ENCODE results near the gene C1GALT1. TPM values are rescaled to one million over a fixed set of nuclear protein-coding genes. Genes with fewer than 3 reads are reported as not detected.
A peak's percentile ranks its signal among the peaks of the same experiment; 100 is the strongest.
"Not testable (repeated sequence)": the region's sequence is repeated elsewhere in the genome, so short reads cannot be mapped to it uniquely, and the experiment has no call there.

Gene C1GALT1
- total and polyA plus RNA-seq, 7 experiments from 2014 or later = 47.9 to 60.1 (median 54.5) TPM

DNA sequence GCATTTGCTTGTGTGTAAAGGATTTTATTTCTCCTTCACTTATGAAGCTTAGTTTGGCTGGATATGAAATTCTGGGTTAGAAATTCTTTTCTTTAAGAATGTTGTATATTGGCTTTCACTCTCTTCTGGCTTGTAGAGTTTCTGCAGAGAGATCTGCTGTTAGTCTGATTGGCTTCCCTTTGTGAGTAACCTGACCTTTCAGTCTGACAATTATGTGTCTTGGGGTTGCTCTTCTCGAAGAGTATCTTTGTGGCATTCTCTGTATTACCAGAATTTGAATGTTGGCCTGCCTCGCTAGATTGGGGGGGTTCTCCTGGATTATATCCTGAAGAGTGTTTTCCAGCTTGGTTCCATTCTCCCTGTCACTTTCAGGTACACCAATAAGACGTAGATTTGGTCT, 17.9 kb downstream of the C1GALT1 start:
- H3K4me3 ChIP-seq (ENCODE audit: low read length); H3K36me3 ChIP-seq (ENCODE audit: control insufficient read depth in 2 of 3, insufficient read depth in 3 of 3, low read length in 3 of 3); H3K27ac ChIP-seq (ENCODE audit: low read depth, low read length); H3K27me3 ChIP-seq (ENCODE audit: control insufficient read depth in 2 of 2, insufficient read depth in 2 of 2, low read length in 2 of 2); H3K9me3 ChIP-seq (ENCODE audit: control insufficient read depth in 2 of 3, low read length in 3 of 3); ATAC-seq; DNase-seq; H3K27me3 Mint-ChIP-seq: not testable (repeated sequence)
- H3K4me3 Mint-ChIP-seq = peak overlapping the region in 8 of 10 donors; percentile 13 to 77 (median 34)
- H3K27ac Mint-ChIP-seq = peak overlapping the region in 8 of 9 donors; percentile 15 to 93 (median 84)
- CTCF ChIA-PET = interaction anchor here (0.6 kb wide), 1 partner anchor 21 kb away, joined by 3 read pairs; no protein-coding TSS in a partner anchor
- H3K4me1 Mint-ChIP-seq = peaks cover 63 to 97% (median 84%) of the 10 kb centered on the region in 7 donors
- intact Hi-C loops (cut with micrococcal nuclease) = loop anchor here (2.0 to 5.0 kb wide), 2 partner anchors 17 to 57 kb away; partner anchors contain the start of gene C1GALT1 (in 1 of the 2)
- POLR2A ChIA-PET = interaction anchor here (0.7 kb wide), 1 partner anchor 19 kb away, joined by 4 read pairs; no protein-coding TSS in a partner anchor
- peaks cover 4 to 47% (median 12%) of the 10 kb centered on the region in 5 donors for H3K36me3 Mint-ChIP-seq
- peaks cover 0 to 22% (median 12%) of the 10 kb centered on the region in 11 donors for H3K9me3 Mint-ChIP-seq
- peaks cover 34 to 36% of the 10 kb centered on the region in 2 donors for H3K4me1 ChIP-seq (ENCODE audit: control insufficient read depth in 2 of 2, insufficient read depth in 2 of 2, low read length in 2 of 2)

- no peaks in the 10 kb centered on the region for H3K36me3 ChIP-seq (ENCODE audit: control insufficient read depth in 2 of 3, insufficient read depth in 3 of 3, low read length in 3 of 3)
- POLR2A ChIA-PET = interaction anchor here (0.6 to 1.4 kb wide), 6 partner anchors 18 to 45 kb away, joined by 3 to 4 read pairs (median 3); partner anchors contain the start of gene C1GALT1
- DNase-seq = peak; percentile 16 to 63 (median 54)
- H3K27ac ChIP-seq (ENCODE audit: low read depth, low read length) = peak overlapping the region; percentile 38
- intact Hi-C loops (cut with micrococcal nuclease) = loop anchor here (1.0 to 5.0 kb wide), 5 partner anchors 13 to 98 kb away; partner anchors contain the start of gene C1GALT1 (in 1 of the 2)
- H3K4me1 ChIP-seq (ENCODE audit: control insufficient read depth in 2 of 2, insufficient read depth in 2 of 2, low read length in 2 of 2) = peaks cover 30 to 31% of the 10 kb centered on the region in 2 donors
- peak; percentile 91 for ATAC-seq
- H3K27me3 ChIP-seq (ENCODE audit: control insufficient read depth in 2 of 2, insufficient read depth in 2 of 2, low read length in 2 of 2) = no peaks in the 10 kb centered on the region
- Mint-ChIP-seq H3K9me3 (peaks cover under 1 to 23% (median 13%) of the 10 kb centered on the region in 11 donors), H3K36me3 (peaks cover 4 to 40% (median 14%) of the 10 kb centered on the region in 5 donors), H3K27me3 (no peaks in the 10 kb centered on the region), H3K4me3 (peak overlapping the region; percentile 56 to 85 (median 78)), H3K27ac (peak overlapping the region; percentile 5 to 90 (median 86)), H3K4me1 (peaks cover 60 to 94% (median 84%) of the 10 kb centered on the region in 7 donors)
- H3K9me3 ChIP-seq (ENCODE audit: control insufficient read depth in 2 of 3, low read length in 3 of 3) = no peaks in the 10 kb centered on the region
- CTCF ChIA-PET = interaction anchor here (0.8 to 0.9 kb wide), 2 partner anchors 20 to 32 kb away, joined by 3 read pairs; no protein-coding TSS in a partner anchor
- H3K4me3 ChIP-seq (ENCODE audit: low read length) = peak overlapping the region; percentile 21
These were observed 19.4 kb downstream of the C1GALT1 start for GRCh38 chr7:7201578-7202374.

- no peaks in the 10 kb centered on the region for H3K27me3 ChIP-seq (ENCODE audit: control insufficient read depth in 2 of 2, insufficient read depth in 2 of 2, low read length in 2 of 2)
- ATAC-seq (no peak), DNase-seq (no peak)
- H3K4me1 Mint-ChIP-seq = peaks cover 66 to 94% (median 89%) of the 10 kb centered on the region in 7 donors
- peak overlapping the region; percentile 38 for H3K27ac ChIP-seq (ENCODE audit: low read depth, low read length)
- no peaks in the 10 kb centered on the region for H3K27me3 Mint-ChIP-seq
- peak overlapping the region; percentile 5 to 90 (median 86) for H3K27ac Mint-ChIP-seq
- intact Hi-C loops (cut with micrococcal nuclease) = loop anchor here (2.0 to 5.0 kb wide), 2 partner anchors 16 to 55 kb away; no protein-coding TSS in a partner anchor
- no peak overlapping the region for H3K4me3 ChIP-seq (ENCODE audit: low read length)
- peaks cover 1 to 28% (median 14%) of the 10 kb centered on the region in 11 donors for H3K9me3 Mint-ChIP-seq
- H3K9me3 ChIP-seq (ENCODE audit: control insufficient read depth in 2 of 3, low read length in 3 of 3) = no peaks in the 10 kb centered on the region
- POLR2A ChIA-PET = interaction anchor here (1.2 to 1.4 kb wide), 2 partner anchors 20 to 45 kb away, joined by 3 to 4 read pairs; partner anchors contain the start of gene C1GALT1
- H3K4me1 ChIP-seq (ENCODE audit: control insufficient read depth in 2 of 2, insufficient read depth in 2 of 2, low read length in 2 of 2) = peaks cover 30 to 31% of the 10 kb centered on the region in 2 donors
- no peaks in the 10 kb centered on the region for H3K36me3 ChIP-seq (ENCODE audit: control insufficient read depth in 2 of 3, insufficient read depth in 3 of 3, low read length in 3 of 3)
- peaks cover 4 to 40% (median 20%) of the 10 kb centered on the region in 5 donors for H3K36me3 Mint-ChIP-seq
- CTCF ChIA-PET = interaction anchor here (0.9 kb wide), 1 partner anchor 21 kb away, joined by 3 read pairs; no protein-coding TSS in a partner anchor
- H3K4me3 Mint-ChIP-seq = peak overlapping the region; percentile 56 to 85 (median 78)
These were observed 20.0 kb downstream of the C1GALT1 start for GRCh38 chr7:7202375-7202720.

DNA sequence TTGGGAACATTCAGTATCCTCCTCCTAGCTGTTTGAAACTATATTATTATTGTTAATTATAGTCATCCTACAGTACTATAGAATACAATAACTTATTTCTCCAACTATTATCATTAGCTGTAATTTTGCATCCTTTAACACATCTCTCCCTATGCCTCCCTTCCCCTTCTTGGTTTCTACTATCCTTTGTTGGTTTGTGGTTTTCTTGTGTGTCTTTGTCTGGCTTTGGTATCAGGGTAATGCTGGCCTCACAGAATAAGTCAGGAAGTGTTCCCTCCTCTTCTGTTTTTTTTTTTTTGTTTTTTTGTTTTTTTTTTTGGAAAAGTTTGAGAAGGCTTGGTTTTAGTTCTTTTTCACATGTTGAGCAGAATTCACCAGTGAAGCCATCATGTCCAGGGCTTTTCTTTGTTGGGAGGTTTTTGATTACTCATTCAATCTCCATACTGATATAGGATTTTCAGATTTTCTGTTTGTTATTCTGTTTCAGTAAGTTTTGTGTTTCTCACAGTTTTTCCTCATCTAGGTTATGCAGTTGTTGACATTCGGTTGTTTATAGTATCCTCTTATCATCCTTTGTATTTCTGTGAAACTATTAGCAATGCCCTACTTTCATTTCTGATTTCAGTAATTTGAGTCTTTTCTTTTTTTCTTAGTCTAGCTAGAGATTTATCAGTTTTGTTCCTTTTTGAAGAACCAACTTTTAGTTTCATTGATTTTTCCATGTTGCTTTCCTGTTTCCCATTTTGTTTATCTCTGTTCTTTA, 21.6 kb downstream of the C1GALT1 start:
- H3K4me3 Mint-ChIP-seq = peak overlapping the region; percentile 17 to 66 (median 58)
- CTCF ChIA-PET = interaction anchor here (1.1 kb wide), 1 partner anchor 20 kb away, joined by 3 read pairs; no protein-coding TSS in a partner anchor
- peaks cover 63 to 93% (median 84%) of the 10 kb centered on the region in 7 donors for H3K4me1 Mint-ChIP-seq
- peak; percentile 46 for ATAC-seq
- intact Hi-C loops (cut with micrococcal nuclease) = loop anchor here (1.0 to 5.0 kb wide), 3 partner anchors 15 to 53 kb away; no protein-coding TSS in a partner anchor
- H3K36me3 ChIP-seq (ENCODE audit: control insufficient read depth in 2 of 3, insufficient read depth in 3 of 3, low read length in 3 of 3) = no peaks in the 10 kb centered on the region
- no peaks in the 10 kb centered on the region for H3K9me3 ChIP-seq (ENCODE audit: control insufficient read depth in 2 of 3, low read length in 3 of 3)
- H3K27ac ChIP-seq (ENCODE audit: low read depth, low read length) = no peak overlapping the region
- POLR2A ChIA-PET = interaction anchor here (0.6 to 1.1 kb wide), 3 partner anchors 20 to 933 kb away, joined by 3 read pairs; partner anchors contain the start of gene RPA3
- H3K27me3 Mint-ChIP-seq = no peaks in the 10 kb centered on the region
- no peaks in the 10 kb centered on the region for H3K27me3 ChIP-seq (ENCODE audit: control insufficient read depth in 2 of 2, insufficient read depth in 2 of 2, low read length in 2 of 2)
- no peak for DNase-seq
- H3K9me3 Mint-ChIP-seq = peaks cover 1 to 25% (median 10%) of the 10 kb centered on the region in 11 donors
- H3K36me3 Mint-ChIP-seq = peaks cover 4 to 32% (median 17%) of the 10 kb centered on the region in 5 donors
- H3K4me3 ChIP-seq (ENCODE audit: low read length) = no peak overlapping the region
- peak overlapping the region in 3 of 9 donors; percentile 3 to 84 (median 80) for H3K27ac Mint-ChIP-seq
- H3K4me1 ChIP-seq (ENCODE audit: control insufficient read depth in 2 of 2, insufficient read depth in 2 of 2, low read length in 2 of 2) = peaks cover 30 to 31% of the 10 kb centered on the region in 2 donors

DNA sequence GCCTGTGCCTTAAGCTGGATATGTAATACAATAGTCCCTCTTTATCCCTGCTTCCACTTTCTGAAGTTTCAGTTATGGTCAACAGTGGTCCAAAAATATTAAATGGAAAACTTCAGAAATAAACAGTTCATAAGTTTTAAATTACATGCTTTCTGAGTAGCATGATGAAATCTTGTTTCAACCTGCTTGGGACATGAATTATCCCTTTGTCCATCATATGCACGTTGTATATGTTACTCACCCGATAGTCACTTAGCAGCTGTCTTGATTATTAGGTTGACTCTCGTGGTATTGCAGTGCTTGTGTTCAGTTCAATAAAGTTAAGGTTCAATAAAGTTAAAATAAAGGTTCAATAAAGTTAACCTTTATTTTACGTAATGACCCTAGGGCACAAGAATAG, 25.5 kb downstream of the C1GALT1 start:
- Mint-ChIP-seq H3K36me3 (peaks cover 0 to 35% (median 30%) of the 10 kb centered on the region in 5 donors), H3K4me1 (peaks cover 40 to 91% (median 80%) of the 10 kb centered on the region in 7 donors), H3K27me3 (no peaks in the 10 kb centered on the region), H3K27ac (peak overlapping the region in 1 of 9 donors; percentile 9), H3K4me3 (peak overlapping the region in 1 of 10 donors; percentile 41), H3K9me3 (peaks cover 0 to 10% (median 5%) of the 10 kb centered on the region in 11 donors)
- Histone ChIP-seq H3K27ac (ENCODE audit: low read depth, low read length) (no peak overlapping the region), H3K36me3 (ENCODE audit: control insufficient read depth in 2 of 3, insufficient read depth in 3 of 3, low read length in 3 of 3) (peaks cover 0 to 9% (median 0%) of the 10 kb centered on the region in 3 experiments), H3K27me3 (ENCODE audit: control insufficient read depth in 2 of 2, insufficient read depth in 2 of 2, low read length in 2 of 2) (no peaks in the 10 kb centered on the region), H3K9me3 (ENCODE audit: control insufficient read depth in 2 of 3, low read length in 3 of 3) (no peaks in the 10 kb centered on the region), H3K4me3 (ENCODE audit: low read length) (no peak overlapping the region), H3K4me1 (ENCODE audit: control insufficient read depth in 2 of 2, insufficient read depth in 2 of 2, low read length in 2 of 2) (peaks cover 17 to 28% of the 10 kb centered on the region in 2 donors)
- CTCF ChIA-PET = no interaction called here
- ATAC-seq (no peak), DNase-seq (no peak)
- intact Hi-C loops (cut with micrococcal nuclease) = no loop called here
- POLR2A ChIA-PET = no interaction called here

DNA sequence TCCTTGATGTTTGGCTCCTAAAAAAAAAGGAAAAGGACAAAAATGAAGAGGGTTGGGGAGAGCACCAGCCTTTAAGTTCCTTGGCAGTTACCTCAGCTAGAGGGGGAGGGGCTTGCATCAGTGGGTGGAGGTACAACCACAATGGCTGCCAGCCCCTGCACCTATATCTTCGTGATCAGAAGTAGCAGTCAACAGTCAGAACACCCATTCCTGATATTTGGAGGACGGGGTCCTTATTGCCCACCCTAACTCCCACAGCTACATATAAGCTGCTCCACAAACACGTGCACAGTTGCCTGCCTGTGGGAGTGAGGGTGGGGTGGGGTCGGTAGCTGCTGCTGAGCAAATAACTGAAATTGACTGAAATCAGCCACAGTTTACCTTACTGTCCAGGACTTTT, 26.2 kb downstream of the C1GALT1 start:
- Mint-ChIP-seq H3K27me3 (no peaks in the 10 kb centered on the region), H3K27ac (no peak overlapping the region)
- CTCF ChIA-PET = no interaction called here

More for the DNA sequence above, 26.2 kb downstream of the C1GALT1 start:
- Mint-ChIP-seq H3K4me1 (peaks cover 34 to 90% (median 74%) of the 10 kb centered on the region in 7 donors), H3K36me3 (peaks cover 0 to 35% (median 30%) of the 10 kb centered on the region in 5 donors), H3K9me3 (peaks cover 0 to 10% (median 5%) of the 10 kb centered on the region in 11 donors), H3K4me3 (no peak overlapping the region)
- no peak overlapping the region for H3K4me3 ChIP-seq (ENCODE audit: low read length)
- no peak for ATAC-seq
- DNase-seq = no peak
- H3K4me1 ChIP-seq (ENCODE audit: control insufficient read depth in 2 of 2, insufficient read depth in 2 of 2, low read length in 2 of 2) = peaks cover 16 to 22% of the 10 kb centered on the region in 2 donors
- no peaks in the 10 kb centered on the region for H3K9me3 ChIP-seq (ENCODE audit: control insufficient read depth in 2 of 3, low read length in 3 of 3)
- POLR2A ChIA-PET = interaction anchor here (0.7 kb wide), 1 partner anchor 432 kb away, joined by 3 read pairs; the partner anchor contains the start of gene UMAD1
- intact Hi-C loops (cut with micrococcal nuclease) = no loop called here
- peaks cover 0 to 9% (median 0%) of the 10 kb centered on the region in 3 experiments for H3K36me3 ChIP-seq (ENCODE audit: control insufficient read depth in 2 of 3, insufficient read depth in 3 of 3, low read length in 3 of 3)
- no peak overlapping the region for H3K27ac ChIP-seq (ENCODE audit: low read depth, low read length)
- no peaks in the 10 kb centered on the region for H3K27me3 ChIP-seq (ENCODE audit: control insufficient read depth in 2 of 2, insufficient read depth in 2 of 2, low read length in 2 of 2)
